ENCODE data around the gene CAP2. TPM values are rescaled to one million over a fixed set of nuclear protein-coding genes. Genes with fewer than 3 reads are reported as not detected.

The CAP2 gene
- total and polyA plus RNA-seq, 12 donors, result 1.3 to 21.9 (median 11.9) TPM

DNA sequence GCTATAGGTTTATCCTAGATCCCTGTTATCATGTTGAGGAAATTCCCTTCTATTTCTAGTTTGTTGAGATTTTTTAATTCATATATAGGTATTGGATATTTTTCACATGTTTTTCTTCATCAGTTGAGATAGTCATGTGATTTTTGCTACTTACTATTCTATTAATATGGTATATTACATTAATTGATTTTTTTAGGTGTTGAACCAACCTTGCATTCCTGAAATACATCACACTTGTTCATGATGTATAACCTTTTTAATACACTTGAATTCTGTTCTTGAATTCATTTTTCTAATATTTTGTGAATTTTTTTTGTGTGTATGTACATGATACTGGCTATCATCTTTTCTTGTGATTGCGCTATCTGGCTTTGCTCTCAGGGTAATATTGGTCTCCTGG lies 25.5 kb upstream of the CAP2 start:
- intact Hi-C loops (cut with DNase I), result no loop called here
- no peaks in the 10 kb centered on the region for H3K27me3 ChIP-seq
- no peak for TF ChIP-seq POLR2A (IDR thresholded peaks at IDR 0.05)
- H3K4me3 ChIP-seq, result no peak overlapping the region
- no peaks in the 10 kb centered on the region for H3K9me3 ChIP-seq (replicated peaks in 1 of 3)
- no peak for DNase-seq
- no peaks in the 10 kb centered on the region for H3K4me1 ChIP-seq (replicated peaks in 1 of 2)
- no peaks in the 10 kb centered on the region for H3K36me3 ChIP-seq (replicated peaks in 1 of 2)
- no peak overlapping the region for H3K27ac ChIP-seq
- WGBS, 4 donors, result 94 to 98% (median 97%) methylated on average over 1 of the region's 1 CpG

DNA sequence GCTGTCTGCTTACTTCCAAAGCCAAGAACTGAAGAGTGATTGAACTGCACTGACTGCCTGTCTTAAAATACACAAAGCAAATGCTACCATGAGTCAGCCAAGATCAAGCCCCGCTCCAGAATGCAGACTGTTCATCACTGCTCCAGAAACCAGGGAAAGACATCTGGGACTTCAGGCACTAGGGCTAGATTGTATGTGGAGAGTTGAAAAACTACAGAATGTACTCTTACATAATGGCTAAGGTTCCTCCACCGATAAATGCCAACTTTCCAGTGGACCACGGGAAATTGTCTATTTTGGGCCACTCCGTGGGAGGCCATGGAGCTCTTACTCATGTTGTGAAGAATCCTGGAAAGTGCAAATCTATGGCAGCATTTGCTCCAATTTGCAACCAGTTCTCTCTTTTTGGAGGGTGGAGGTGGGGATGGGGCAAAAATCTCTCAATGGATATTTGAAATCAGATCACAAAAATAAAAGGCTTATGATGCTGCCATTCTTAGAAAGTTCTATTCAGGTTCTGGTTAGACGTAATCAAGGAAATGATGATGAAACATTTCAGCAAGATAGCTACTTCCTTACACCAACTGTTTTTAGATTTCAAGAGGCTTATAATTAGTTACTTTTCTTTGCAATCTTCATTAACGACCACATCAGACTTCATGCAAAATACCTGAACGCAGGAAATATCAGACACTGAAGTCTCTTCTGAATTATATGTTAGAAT lies 11.8 kb upstream of the CAP2 start:
- no peak for TF ChIP-seq POLR2A (IDR thresholded peaks at IDR 0.05)
- TF ChIP-seq, protein P1, sequence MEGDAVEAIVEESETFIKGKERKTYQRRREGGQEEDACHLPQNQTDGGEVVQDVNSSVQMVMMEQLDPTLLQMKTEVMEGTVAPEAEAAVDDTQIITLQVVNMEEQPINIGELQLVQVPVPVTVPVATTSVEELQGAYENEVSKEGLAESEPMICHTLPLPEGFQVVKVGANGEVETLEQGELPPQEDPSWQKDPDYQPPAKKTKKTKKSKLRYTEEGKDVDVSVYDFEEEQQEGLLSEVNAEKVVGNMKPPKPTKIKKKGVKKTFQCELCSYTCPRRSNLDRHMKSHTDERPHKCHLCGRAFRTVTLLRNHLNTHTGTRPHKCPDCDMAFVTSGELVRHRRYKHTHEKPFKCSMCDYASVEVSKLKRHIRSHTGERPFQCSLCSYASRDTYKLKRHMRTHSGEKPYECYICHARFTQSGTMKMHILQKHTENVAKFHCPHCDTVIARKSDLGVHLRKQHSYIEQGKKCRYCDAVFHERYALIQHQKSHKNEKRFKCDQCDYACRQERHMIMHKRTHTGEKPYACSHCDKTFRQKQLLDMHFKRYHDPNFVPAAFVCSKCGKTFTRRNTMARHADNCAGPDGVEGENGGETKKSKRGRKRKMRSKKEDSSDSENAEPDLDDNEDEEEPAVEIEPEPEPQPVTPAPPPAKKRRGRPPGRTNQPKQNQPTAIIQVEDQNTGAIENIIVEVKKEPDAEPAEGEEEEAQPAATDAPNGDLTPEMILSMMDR (IDR thresholded peaks at IDR 0.05), result no peak
- H3K27ac ChIP-seq, result no peak overlapping the region
- H3K36me3 ChIP-seq (replicated peaks in 1 of 2), result no peaks in the 10 kb centered on the region
- intact Hi-C loops (cut with DNase I), result no loop called here
- WGBS, 4 donors, result 67 to 78% (median 69%) methylated on average over 7 of the region's 7 CpGs
- no peaks in the 10 kb centered on the region for H3K9me3 ChIP-seq (replicated peaks in 1 of 3)
- H3K27me3 ChIP-seq, result no peaks in the 10 kb centered on the region
- DNase-seq, result no peak
- H3K4me1 ChIP-seq (replicated peaks in 1 of 2), result no peaks in the 10 kb centered on the region
- H3K4me3 ChIP-seq, result no peak overlapping the region

- no peak overlapping the region for H3K27ac ChIP-seq
- 68 to 78% (median 71%) methylated on average over 7 of the region's 7 CpGs for WGBS, 4 donors
- no peaks in the 10 kb centered on the region for H3K4me1 ChIP-seq (replicated peaks in 1 of 2)
- no peak for DNase-seq
- TF ChIP-seq, protein P1 (IDR thresholded peaks at IDR 0.05), result no peak
- no peak for TF ChIP-seq POLR2A (IDR thresholded peaks at IDR 0.05)
- H3K27me3 ChIP-seq, result no peaks in the 10 kb centered on the region
- H3K4me3 ChIP-seq, result no peak overlapping the region
- no peaks in the 10 kb centered on the region for H3K36me3 ChIP-seq (replicated peaks in 1 of 2)
- intact Hi-C loops (cut with DNase I), result no loop called here
- no peaks in the 10 kb centered on the region for H3K9me3 ChIP-seq (replicated peaks in 1 of 3)
Measured at GRCh38 chr6:17385660-17386059, 7.7 kb upstream of the CAP2 start.

GRCh38 chr6:17388365-17388764 lies 5.0 kb upstream of the CAP2 start:
- 78 to 84% (median 82%) methylated on average over 3 of the region's 3 CpGs for WGBS, 4 donors
- no peak overlapping the region for H3K4me3 ChIP-seq
- peaks cover 4 to 10% of the 10 kb centered on the region in 2 donors for H3K4me1 ChIP-seq (replicated peaks in 1 of 2)
- H3K36me3 ChIP-seq (replicated peaks in 1 of 2), result no peaks in the 10 kb centered on the region
- TF ChIP-seq POLR2A (IDR thresholded peaks at IDR 0.05), result no peak
- TF ChIP-seq, protein P1 (IDR thresholded peaks at IDR 0.05), result no peak
- no peak overlapping the region for H3K27ac ChIP-seq
- intact Hi-C loops (cut with DNase I), result no loop called here
- no peak for DNase-seq
- no peaks in the 10 kb centered on the region for H3K27me3 ChIP-seq
- H3K9me3 ChIP-seq (replicated peaks in 1 of 3), result no peaks in the 10 kb centered on the region

DNA sequence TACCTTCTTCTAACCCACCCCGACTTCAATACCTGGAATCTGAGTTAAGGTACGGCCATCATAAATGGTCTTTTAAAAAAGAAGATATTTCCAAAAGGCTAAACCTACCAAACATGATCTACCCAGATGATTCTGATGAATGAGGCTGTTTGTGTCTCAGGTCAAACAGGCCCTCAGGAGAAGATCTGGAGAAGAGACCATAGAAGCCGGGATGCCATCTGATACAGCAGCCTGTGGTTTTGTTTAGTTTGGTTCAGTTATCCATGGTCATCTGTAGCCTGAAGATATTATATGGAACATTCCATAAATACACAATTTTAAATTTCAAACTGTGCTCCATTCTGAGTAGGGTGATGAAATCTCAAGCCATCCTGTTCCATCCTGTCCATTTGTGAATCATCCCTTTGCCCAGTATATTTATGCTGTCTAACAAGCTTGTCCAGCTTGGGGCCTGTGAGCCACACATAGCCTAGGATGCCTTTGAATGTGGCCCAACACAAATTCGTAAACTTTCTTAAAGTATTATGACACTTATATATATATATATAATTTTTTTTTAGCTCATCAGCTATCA lies 4.0 kb upstream of the CAP2 start:
- TF ChIP-seq POLR2A (IDR thresholded peaks at IDR 0.05), result no peak
- TF ChIP-seq, protein P1 (IDR thresholded peaks at IDR 0.05), result no peak
- peaks cover 4 to 13% of the 10 kb centered on the region in 2 donors for H3K4me1 ChIP-seq (replicated peaks in 1 of 2)
- 88 to 92% (median 90%) methylated on average over 4 of the region's 4 CpGs for WGBS, 4 donors
- H3K4me3 ChIP-seq, result no peak overlapping the region
- H3K9me3 ChIP-seq (replicated peaks in 1 of 3), result no peaks in the 10 kb centered on the region
- H3K27ac ChIP-seq, result no peak overlapping the region
- intact Hi-C loops (cut with DNase I), result no loop called here
- no peak for DNase-seq
- H3K27me3 ChIP-seq, result no peaks in the 10 kb centered on the region
- no peaks in the 10 kb centered on the region for H3K36me3 ChIP-seq (replicated peaks in 1 of 2)
